GM12801 (cell line): ENCODE data around the gene CHMP2A.

Experiments
- CTCF ChIP-seq: IDR thresholded peaks from one replicate; pipeline ENCODE4 v1.5.1; 2011; ENCODE audit warnings: control low read depth; ENCODE audit not compliant: insufficient read length; ENCODE audit errors: extremely low read depth

Gene CHMP2A

GRCh38 chr19:58516246-58516836, 38.6 kb downstream of the CHMP2A start:
- TF ChIP-seq CTCF, result no peak

- no peak for TF ChIP-seq CTCF
Observed at GRCh38 chr19:58515259-58515658, 39.6 kb downstream of the CHMP2A start.

GRCh38 chr19:58514564-58515022, 40.3 kb downstream of the CHMP2A start:
- TF ChIP-seq CTCF, result no peak

GRCh38 chr19:58513694-58514563, 41.0 kb downstream of the CHMP2A start:
- TF ChIP-seq CTCF, result no peak

GRCh38 chr19:58513213-58513693, 41.7 kb downstream of the CHMP2A start:
- TF ChIP-seq CTCF, result no peak

- TF ChIP-seq CTCF, result no peak
Observed at GRCh38 chr19:58511353-58512208, 43.3 kb downstream of the CHMP2A start, which contains the start of gene SLC27A5. Gene SLC27A5 (minus strand): TSS chr19:58511992. CDS start chr19:58511955, 37 bp downstream.
